GM04504 (cell line): ENCODE results near the gene SELPLG.
"Not testable (repeated sequence)": the region's sequence is repeated elsewhere in the genome, so short reads cannot be mapped to it uniquely, and the experiment has no call there.

Experiments
- DNase-seq: peaks from one replicate; pipeline ENCODE4 v3.0.0-alpha.2; 2012; ENCODE audit warnings: low read depth

Gene SELPLG

GRCh38 chr12:108638141-108638827 lies 4.6 kb upstream of the SELPLG start:
- DNase-seq = no peak

GRCh38 chr12:108637222-108637971 lies 3.7 kb upstream of the SELPLG start:
- no peak for DNase-seq

- DNase-seq = no peak
These were observed 2.5 kb upstream of the SELPLG start for GRCh38 chr12:108635997-108636808.

GRCh38 chr12:108635201-108635996 lies 1.7 kb upstream of the SELPLG start:
- DNase-seq = no peak

GRCh38 chr12:108634341-108634751 lies 652 bp upstream of the SELPLG start:
- no peak for DNase-seq

GRCh38 chr12:108633081-108633533 lies 587 bp downstream of the SELPLG start:
- no peak for DNase-seq

- DNase-seq = not testable (repeated sequence)
These were observed 2.4 kb downstream of the SELPLG start for GRCh38 chr12:108631261-108631660.

- DNase-seq = peak; percentile 91
These were observed 3.0 kb downstream of the SELPLG start for GRCh38 chr12:108630481-108631207.

GRCh38 chr12:108629824-108630476 lies 3.7 kb downstream of the SELPLG start:
- DNase-seq = peak; percentile 77

GRCh38 chr12:108629151-108629550 lies 4.5 kb downstream of the SELPLG start:
- no peak for DNase-seq

GRCh38 chr12:108627134-108627920 lies 6.4 kb downstream of the SELPLG start:
- DNase-seq = no peak

GRCh38 chr12:108625228-108625627 lies 8.5 kb downstream of the SELPLG start:
- DNase-seq = no peak

- DNase-seq = no peak
These were observed 10.1 kb downstream of the SELPLG start for GRCh38 chr12:108623577-108623976.

GRCh38 chr12:108622921-108623514 lies 10.7 kb downstream of the SELPLG start:
- DNase-seq = no peak

GRCh38 chr12:108622421-108622820 lies 11.3 kb downstream of the SELPLG start:
- DNase-seq = no peak

- no peak for DNase-seq
These were observed 12.5 kb downstream of the SELPLG start for GRCh38 chr12:108621161-108621560.

- no peak for DNase-seq
These were observed 13.3 kb downstream of the SELPLG start for GRCh38 chr12:108620236-108620879.

GRCh38 chr12:108619369-108620160 lies 14.1 kb downstream of the SELPLG start:
- DNase-seq = no peak
